Measurements from ENCODE around the gene DGKI.
"Not testable (repeated sequence)": the region's sequence is repeated elsewhere in the genome, so short reads cannot be mapped to it uniquely, and the experiment has no call there.

DGKI gene

GRCh38 chr7:137742051-137742450 lies 104.7 kb downstream of the DGKI start:
- DNase-seq (ENCODE audit: low read depth, low spot score): no peak

- no peak for DNase-seq (ENCODE audit: low read depth, low spot score)
Observed at GRCh38 chr7:137741443-137741842, 105.3 kb downstream of the DGKI start.

- DNase-seq (ENCODE audit: low read depth, low spot score): no peak
Observed at GRCh38 chr7:137734221-137734620, 112.6 kb downstream of the DGKI start.

- no peak for DNase-seq (ENCODE audit: low read depth, low spot score)
Observed at GRCh38 chr7:137732168-137732567, 114.6 kb downstream of the DGKI start.

GRCh38 chr7:137731436-137731835 lies 115.3 kb downstream of the DGKI start:
- no peak for DNase-seq (ENCODE audit: low read depth, low spot score)

GRCh38 chr7:137728426-137728825 lies 118.3 kb downstream of the DGKI start:
- DNase-seq (ENCODE audit: low read depth, low spot score): no peak

GRCh38 chr7:137727413-137727812 lies 119.4 kb downstream of the DGKI start:
- DNase-seq (ENCODE audit: low read depth, low spot score): no peak

GRCh38 chr7:137718355-137718754 lies 128.4 kb downstream of the DGKI start:
- no peak for DNase-seq (ENCODE audit: low read depth, low spot score)

GRCh38 chr7:137717811-137718271 lies 128.9 kb downstream of the DGKI start:
- DNase-seq (ENCODE audit: low read depth, low spot score): no peak

GRCh38 chr7:137717045-137717444 lies 129.7 kb downstream of the DGKI start:
- no peak for DNase-seq (ENCODE audit: low read depth, low spot score)

GRCh38 chr7:137716061-137716460 lies 130.7 kb downstream of the DGKI start:
- DNase-seq (ENCODE audit: low read depth, low spot score): no peak

- DNase-seq (ENCODE audit: low read depth, low spot score): no peak
Observed at GRCh38 chr7:137715533-137715932, 131.2 kb downstream of the DGKI start.

GRCh38 chr7:137715121-137715520 lies 131.7 kb downstream of the DGKI start:
- no peak for DNase-seq (ENCODE audit: low read depth, low spot score)

GRCh38 chr7:137706330-137706729 lies 140.4 kb downstream of the DGKI start:
- DNase-seq (ENCODE audit: low read depth, low spot score): not testable (repeated sequence)

- DNase-seq (ENCODE audit: low read depth, low spot score): no peak
Observed at GRCh38 chr7:137704723-137705122, 142.1 kb downstream of the DGKI start.

GRCh38 chr7:137703291-137704010 lies 143.3 kb downstream of the DGKI start:
- no peak for DNase-seq (ENCODE audit: low read depth, low spot score)

GRCh38 chr7:137696988-137697387 lies 149.8 kb downstream of the DGKI start:
- DNase-seq (ENCODE audit: low read depth, low spot score): no peak

- DNase-seq (ENCODE audit: low read depth, low spot score): no peak
Observed at GRCh38 chr7:137696376-137696775, 150.4 kb downstream of the DGKI start.

- no peak for DNase-seq (ENCODE audit: low read depth, low spot score)
Observed at GRCh38 chr7:137695942-137696341, 150.8 kb downstream of the DGKI start.

GRCh38 chr7:137695494-137695893 lies 151.3 kb downstream of the DGKI start:
- DNase-seq (ENCODE audit: low read depth, low spot score): no peak

- DNase-seq (ENCODE audit: low read depth, low spot score): no peak
Observed at GRCh38 chr7:137694405-137694804, 152.4 kb downstream of the DGKI start.

GRCh38 chr7:137692399-137692798 lies 154.4 kb downstream of the DGKI start:
- no peak for DNase-seq (ENCODE audit: low read depth, low spot score)

- DNase-seq (ENCODE audit: low read depth, low spot score): no peak
Observed at GRCh38 chr7:137691566-137691965, 155.2 kb downstream of the DGKI start.

- no peak for DNase-seq (ENCODE audit: low read depth, low spot score)
Observed at GRCh38 chr7:137690635-137691034, 156.1 kb downstream of the DGKI start.
